ENCODE results near the gene STK32C.

STK32C gene

DNA sequence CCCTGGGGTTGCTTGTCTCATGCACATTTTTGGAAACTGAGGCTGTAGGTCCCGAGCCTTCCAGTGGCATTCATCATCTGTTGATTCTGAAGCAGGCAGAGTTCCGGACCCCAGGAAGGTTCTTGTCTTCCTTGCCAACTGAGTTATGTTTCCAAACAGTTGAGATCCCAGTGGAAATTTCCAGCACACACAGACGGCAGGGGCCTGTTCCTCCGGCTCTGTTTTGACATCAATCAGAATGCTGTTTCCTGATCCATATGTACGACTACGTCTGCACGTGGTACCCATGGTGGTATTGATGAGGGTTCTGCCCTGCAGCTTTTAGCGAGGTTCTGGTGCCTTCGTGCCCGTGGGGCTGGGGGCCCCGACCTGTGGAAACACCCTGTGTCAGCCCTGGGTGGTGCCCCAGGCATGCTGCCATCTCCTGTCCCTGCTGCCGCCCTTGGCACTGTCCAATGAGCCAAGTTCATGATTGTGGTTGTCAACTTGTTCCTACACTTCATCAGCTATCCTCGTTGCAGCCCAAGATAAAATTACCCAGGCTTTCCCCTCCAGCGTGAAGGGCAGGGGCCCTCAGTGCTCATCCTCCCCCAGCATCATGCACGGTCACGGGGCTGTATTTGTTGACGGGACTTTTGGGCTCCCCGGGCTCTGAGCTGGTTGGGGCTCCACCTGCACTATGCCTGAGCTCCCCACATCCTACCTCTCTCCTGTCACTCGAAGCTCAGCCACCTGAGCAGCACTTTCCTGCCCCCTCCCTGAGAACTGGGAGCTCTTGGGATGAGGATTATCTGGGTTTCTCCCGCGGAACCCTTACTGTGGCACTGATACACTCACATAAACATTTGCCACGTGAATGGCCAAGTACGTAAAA lies 128.8 kb downstream of the STK32C start:
- no peak for DNase-seq (ENCODE audit: extremely low read depth, insufficient read length)
- TF ChIP-seq, protein P1, sequence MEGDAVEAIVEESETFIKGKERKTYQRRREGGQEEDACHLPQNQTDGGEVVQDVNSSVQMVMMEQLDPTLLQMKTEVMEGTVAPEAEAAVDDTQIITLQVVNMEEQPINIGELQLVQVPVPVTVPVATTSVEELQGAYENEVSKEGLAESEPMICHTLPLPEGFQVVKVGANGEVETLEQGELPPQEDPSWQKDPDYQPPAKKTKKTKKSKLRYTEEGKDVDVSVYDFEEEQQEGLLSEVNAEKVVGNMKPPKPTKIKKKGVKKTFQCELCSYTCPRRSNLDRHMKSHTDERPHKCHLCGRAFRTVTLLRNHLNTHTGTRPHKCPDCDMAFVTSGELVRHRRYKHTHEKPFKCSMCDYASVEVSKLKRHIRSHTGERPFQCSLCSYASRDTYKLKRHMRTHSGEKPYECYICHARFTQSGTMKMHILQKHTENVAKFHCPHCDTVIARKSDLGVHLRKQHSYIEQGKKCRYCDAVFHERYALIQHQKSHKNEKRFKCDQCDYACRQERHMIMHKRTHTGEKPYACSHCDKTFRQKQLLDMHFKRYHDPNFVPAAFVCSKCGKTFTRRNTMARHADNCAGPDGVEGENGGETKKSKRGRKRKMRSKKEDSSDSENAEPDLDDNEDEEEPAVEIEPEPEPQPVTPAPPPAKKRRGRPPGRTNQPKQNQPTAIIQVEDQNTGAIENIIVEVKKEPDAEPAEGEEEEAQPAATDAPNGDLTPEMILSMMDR (IDR thresholded peaks at IDR 0.05; ENCODE audit: insufficient read depth, low read length, poor library complexity, severe bottlenecking): no peak
- Histone ChIP-seq H3K4me3 (replicated peaks; ENCODE audit: low read depth, low read length) (no peak overlapping the region), H3K36me3 (ENCODE audit: control insufficient read depth, insufficient read depth, low read length) (no peaks in the 10 kb centered on the region), H3K27me3 (replicated peaks; ENCODE audit: control insufficient read depth, insufficient read depth, low read length) (no peaks in the 10 kb centered on the region; the same call in 1 of the 2 replicates)

DNA sequence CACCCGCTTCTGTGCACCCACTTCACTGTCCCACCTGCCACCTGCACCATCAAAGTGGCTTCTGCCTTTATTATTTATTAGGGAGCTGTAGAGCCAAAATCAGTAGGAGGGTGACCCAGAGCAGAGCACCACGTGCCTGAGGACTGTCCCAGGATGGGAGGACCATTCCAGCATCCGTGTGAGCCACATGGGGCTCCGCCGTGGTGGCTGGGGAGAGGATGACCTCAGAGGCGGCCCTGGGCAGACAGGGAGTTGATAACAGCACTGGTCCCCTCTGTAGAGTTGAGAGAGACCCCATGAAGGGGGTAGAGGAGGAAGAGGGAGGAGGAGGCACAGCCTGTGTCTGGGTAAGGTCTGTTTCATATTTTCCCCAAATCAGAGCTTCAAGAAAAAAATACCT lies 129.7 kb downstream of the STK32C start:
- Histone ChIP-seq H3K4me3 (replicated peaks; ENCODE audit: low read depth, low read length) (no peak overlapping the region), H3K36me3 (ENCODE audit: control insufficient read depth, insufficient read depth, low read length) (no peaks in the 10 kb centered on the region), H3K27me3 (replicated peaks; ENCODE audit: control insufficient read depth, insufficient read depth, low read length) (no peaks in the 10 kb centered on the region; the same call in 1 of the 2 replicates)
- TF ChIP-seq, protein P1 (IDR thresholded peaks at IDR 0.05; ENCODE audit: insufficient read depth, low read length, poor library complexity, severe bottlenecking): no peak
- DNase-seq (ENCODE audit: extremely low read depth, insufficient read length): no peak

DNA sequence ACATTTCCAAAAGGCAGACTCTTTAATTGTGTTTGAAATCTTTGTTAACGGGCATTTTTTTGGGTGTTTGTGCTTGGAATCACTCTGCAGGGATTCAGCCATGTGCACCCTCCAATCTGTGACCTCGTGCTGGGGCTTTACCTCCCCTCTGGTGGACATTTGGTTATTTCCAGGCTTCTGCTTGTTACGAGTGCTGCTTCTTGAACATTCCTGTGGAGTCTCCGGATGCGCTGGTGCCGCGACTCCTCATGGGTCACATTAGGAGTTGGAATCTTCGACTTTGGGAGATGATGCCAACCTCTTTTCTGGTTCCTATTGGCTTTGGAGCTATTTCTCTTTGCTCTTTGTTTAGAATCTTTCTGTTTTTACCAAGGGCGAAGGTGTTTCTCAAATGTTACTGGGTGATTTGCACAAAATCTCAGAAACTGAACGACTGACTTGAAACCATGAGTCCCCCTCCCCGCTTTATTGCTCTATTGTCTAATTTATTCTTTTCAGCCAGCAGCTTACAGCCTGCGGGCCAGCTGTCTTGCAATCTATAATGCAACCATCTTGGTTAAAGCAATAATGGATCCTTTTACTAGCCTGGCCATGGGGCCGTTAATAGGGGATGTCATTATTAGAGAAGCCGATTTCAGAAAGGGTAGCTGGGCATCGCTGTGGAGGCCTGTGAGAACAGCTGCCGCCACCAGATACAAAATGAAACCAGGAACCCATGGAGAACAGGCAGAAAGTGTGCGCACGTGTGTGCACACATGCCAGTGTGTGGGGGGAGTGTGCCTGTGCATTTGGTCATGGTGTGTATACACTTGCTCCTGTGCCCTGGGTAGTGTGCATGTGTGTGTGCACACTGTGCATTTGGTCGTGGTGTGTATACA lies 130.9 kb downstream of the STK32C start:
- no peaks in the 10 kb centered on the region; the same call in 1 of the 2 replicates for H3K27me3 ChIP-seq (replicated peaks; ENCODE audit: control insufficient read depth, insufficient read depth, low read length)
- no peaks in the 10 kb centered on the region for H3K36me3 ChIP-seq (ENCODE audit: control insufficient read depth, insufficient read depth, low read length)
- no peak for DNase-seq (ENCODE audit: extremely low read depth, insufficient read length)
- TF ChIP-seq, protein P1 (IDR thresholded peaks at IDR 0.05; ENCODE audit: insufficient read depth, low read length, poor library complexity, severe bottlenecking): no peak
- no peak overlapping the region for H3K4me3 ChIP-seq (replicated peaks; ENCODE audit: low read depth, low read length)

DNA sequence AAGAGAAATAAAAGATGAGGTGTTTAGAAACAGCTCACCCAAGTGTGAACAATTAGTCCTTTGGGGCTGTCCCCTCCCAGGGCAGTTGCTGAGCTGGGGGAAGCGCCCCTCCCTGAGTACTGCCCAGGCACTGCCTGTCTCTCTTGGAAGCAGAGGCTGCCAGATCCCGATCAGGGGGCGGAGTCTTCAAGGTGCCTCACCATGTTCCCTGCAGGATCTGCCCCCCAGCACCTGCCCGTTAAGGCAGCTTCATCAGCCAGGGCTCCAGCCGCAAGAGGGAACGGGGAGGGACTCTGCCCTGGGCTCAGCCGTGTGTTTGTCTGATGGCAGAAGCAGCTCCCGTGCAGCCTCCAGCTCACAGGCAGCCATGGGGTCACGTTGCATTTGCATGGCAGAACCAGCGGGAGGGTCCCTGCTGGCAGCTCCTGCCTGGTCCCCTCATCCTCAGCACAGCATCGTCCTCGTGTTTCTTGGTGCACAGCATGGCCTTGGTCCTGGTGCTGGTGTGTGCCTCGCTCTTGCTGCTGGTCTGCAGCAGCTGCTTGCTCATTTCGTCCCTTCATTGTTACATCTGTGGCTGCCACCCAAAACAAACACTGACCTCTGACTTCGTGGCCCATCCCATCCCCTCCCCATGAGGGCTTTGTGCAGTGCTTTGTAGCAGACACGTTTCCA lies 131.7 kb downstream of the STK32C start:
- Histone ChIP-seq H3K4me3 (replicated peaks; ENCODE audit: low read depth, low read length) (no peak overlapping the region), H3K27me3 (replicated peaks; ENCODE audit: control insufficient read depth, insufficient read depth, low read length) (no peaks in the 10 kb centered on the region; the same call in 1 of the 2 replicates), H3K36me3 (ENCODE audit: control insufficient read depth, insufficient read depth, low read length) (no peaks in the 10 kb centered on the region)
- TF ChIP-seq, protein P1 (IDR thresholded peaks at IDR 0.05; ENCODE audit: insufficient read depth, low read length, poor library complexity, severe bottlenecking): no peak
- DNase-seq (ENCODE audit: extremely low read depth, insufficient read length): no peak

DNA sequence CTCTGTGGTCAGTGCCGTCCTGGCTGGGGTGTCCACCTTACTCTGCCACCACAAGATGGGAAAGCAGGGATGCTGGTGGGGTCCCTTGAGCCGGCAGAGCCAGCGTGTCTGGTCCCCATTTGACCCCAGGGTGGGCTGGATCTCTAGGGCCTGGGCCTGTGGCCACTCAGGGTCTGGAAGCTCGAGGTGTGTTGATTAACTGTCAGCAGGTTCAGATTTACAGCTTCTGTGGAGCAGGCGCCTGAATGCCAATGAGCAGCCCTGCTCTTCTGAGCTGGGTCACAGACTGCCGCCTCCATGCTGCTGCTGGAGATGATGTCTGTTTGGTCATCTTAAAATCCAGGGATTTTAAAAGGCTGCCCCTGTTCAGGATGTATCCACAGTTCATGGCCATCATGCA lies 132.3 kb downstream of the STK32C start:
- Histone ChIP-seq H3K36me3 (ENCODE audit: control insufficient read depth, insufficient read depth, low read length) (no peaks in the 10 kb centered on the region), H3K4me3 (replicated peaks; ENCODE audit: low read depth, low read length) (no peak overlapping the region), H3K27me3 (replicated peaks; ENCODE audit: control insufficient read depth, insufficient read depth, low read length) (no peaks in the 10 kb centered on the region; the same call in 1 of the 2 replicates)
- DNase-seq (ENCODE audit: extremely low read depth, insufficient read length): no peak
- TF ChIP-seq, protein P1 (IDR thresholded peaks at IDR 0.05; ENCODE audit: insufficient read depth, low read length, poor library complexity, severe bottlenecking): no peak
